ENCODE measurements around the gene GCGR.

DNA sequence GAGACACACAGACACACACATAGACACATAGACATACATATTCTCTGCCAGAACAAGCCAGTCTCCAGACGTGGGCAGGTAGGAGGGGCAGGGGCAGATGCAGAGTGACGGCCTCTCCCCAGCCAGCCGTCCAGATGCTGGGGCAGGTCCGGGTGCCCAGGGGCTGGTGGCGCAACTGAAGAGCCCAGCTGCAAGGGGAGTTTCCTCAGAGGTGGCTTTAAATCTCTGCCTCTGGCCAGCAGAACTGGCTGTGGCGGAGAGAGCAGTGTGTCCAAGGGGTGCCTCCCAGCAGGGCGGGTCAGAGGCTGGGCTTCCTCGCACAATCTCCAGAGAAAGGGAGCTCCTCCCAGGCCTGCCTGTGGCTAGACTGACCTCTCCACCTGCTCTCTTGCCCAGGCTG lies 9.4 kb upstream of the GCGR start:
- TF ChIP-seq, protein P1, sequence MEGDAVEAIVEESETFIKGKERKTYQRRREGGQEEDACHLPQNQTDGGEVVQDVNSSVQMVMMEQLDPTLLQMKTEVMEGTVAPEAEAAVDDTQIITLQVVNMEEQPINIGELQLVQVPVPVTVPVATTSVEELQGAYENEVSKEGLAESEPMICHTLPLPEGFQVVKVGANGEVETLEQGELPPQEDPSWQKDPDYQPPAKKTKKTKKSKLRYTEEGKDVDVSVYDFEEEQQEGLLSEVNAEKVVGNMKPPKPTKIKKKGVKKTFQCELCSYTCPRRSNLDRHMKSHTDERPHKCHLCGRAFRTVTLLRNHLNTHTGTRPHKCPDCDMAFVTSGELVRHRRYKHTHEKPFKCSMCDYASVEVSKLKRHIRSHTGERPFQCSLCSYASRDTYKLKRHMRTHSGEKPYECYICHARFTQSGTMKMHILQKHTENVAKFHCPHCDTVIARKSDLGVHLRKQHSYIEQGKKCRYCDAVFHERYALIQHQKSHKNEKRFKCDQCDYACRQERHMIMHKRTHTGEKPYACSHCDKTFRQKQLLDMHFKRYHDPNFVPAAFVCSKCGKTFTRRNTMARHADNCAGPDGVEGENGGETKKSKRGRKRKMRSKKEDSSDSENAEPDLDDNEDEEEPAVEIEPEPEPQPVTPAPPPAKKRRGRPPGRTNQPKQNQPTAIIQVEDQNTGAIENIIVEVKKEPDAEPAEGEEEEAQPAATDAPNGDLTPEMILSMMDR (IDR thresholded peaks at IDR 0.05) = no peak
- no peak for TF ChIP-seq POLR2A (IDR thresholded peaks at IDR 0.05)

Measured in esophagus squamous epithelium (tissue), 4 donors.